K562 (cell line): ENCODE measurements around the gene HDAC9. TPM values are rescaled to one million over a fixed set of nuclear protein-coding genes. Genes with fewer than 3 reads are reported as not detected.

Experiments used
- ATAC-seq: fragments of 200-7000 bp; cut with Tn5 transposase; 3 replicates; pipeline ENCODE4 v1.9.1; 2020; ENCODE audit warnings: moderate library complexity
- BruUV-seq: library from RNA; stranded (reverse); fragments of 400-500 nt; replicated peaks from 2 replicates; lab custom pipeline; 2021; lab: Mats Ljungman, UMichigan
- CTCF ChIA-PET: fragments of 300-600 bp; formaldehyde crosslinking; extraction: SDS; loops from one replicate; lab custom pipeline; 2021; ENCODE audit warnings: low intra/inter-chr PET ratio; lab: Yijun Ruan, JAX
- POLR2A ChIA-PET: fragments of 300-600, 350-650 bp; sonication (Branson Sonifier 250); formaldehyde crosslinking; extraction: SDS; loops from one replicate; lab custom pipeline; 2021; ENCODE audit warnings: antibody characterized with exemption, inconsistent platforms; lab: Yijun Ruan, JAX
- DNase-seq, 4 experiments: peaks; one replicate each; pipeline versions ENCODE4 v3.0.0 to v3.0.0-alpha.2; 2011 to 2018; ENCODE audit warnings: low spot score in 3 of 4, mixed read lengths in 3 of 4; ENCODE audit errors: extremely low read depth in 1 of 4
- FAIRE-seq: peaks from 2 replicates; lab custom pipeline; 2011; peaks lifted over from hg19 to GRCh38; lab: Jason Lieb, UNC
- H2AFZ ChIP-seq: 2 replicates; pipeline ENCODE4 v1.6.0; 2011; ENCODE audit warnings: low read depth, low read length, control low read depth, inconsistent platforms
- H3K27ac ChIP-seq: fragments of 200-600 bp; 3 replicates; pipeline ENCODE4 v1.8.0; 2011; ENCODE audit warnings: low read depth, mild to moderate bottlenecking, control low read depth, inconsistent platforms, low read length, moderate library complexity, mixed read lengths; ENCODE audit errors: extremely low read depth
- H3K27me3 ChIP-seq, 2 experiments: fragments of 300-600 bp in 1 of 2; 2 replicates in 1 of 2; 3 replicates in 1 of 2; pipeline versions ENCODE4 v1.6.0 to v1.8.0; 2011; ENCODE audit warnings: inconsistent platforms in 2 of 2, low read length in 2 of 2, mild to moderate bottlenecking in 1 of 2, mixed read lengths in 1 of 2, moderate library complexity in 1 of 2; ENCODE audit not compliant: control insufficient read depth in 2 of 2, insufficient read depth in 2 of 2
- H3K36me3 ChIP-seq: fragments of 300-600 bp; 3 replicates; pipeline ENCODE4 v1.8.0; 2011; ENCODE audit warnings: mild to moderate bottlenecking, low read length, inconsistent platforms; ENCODE audit not compliant: control insufficient read depth, insufficient read depth
- H3K4me1 ChIP-seq, 2 experiments: fragments of 200-600 bp in 1 of 2; replicated peaks in 1 of 2; 2 replicates in 1 of 2; 3 replicates in 1 of 2; pipeline versions ENCODE4 v1.5.1 to v1.8.0; 2011; ENCODE audit warnings: inconsistent platforms in 2 of 2, low read length in 2 of 2, mild to moderate bottlenecking in 1 of 2, mixed read lengths in 1 of 2, moderate library complexity in 1 of 2; ENCODE audit not compliant: control insufficient read depth in 2 of 2, insufficient read depth in 2 of 2
- H3K4me2 ChIP-seq: 2 replicates; pipeline ENCODE4 v1.6.1; 2011; ENCODE audit warnings: low read length, control low read depth, inconsistent platforms, mixed read lengths; ENCODE audit not compliant: insufficient read depth
- H3K4me3 ChIP-seq: fragments of 200-600 bp; sonication (generic), shearing (Covaris generic); 2 replicates; pipeline ENCODE4 v1.5.1; 2016; ENCODE audit warnings: control low read depth, inconsistent platforms
- H3K79me2 ChIP-seq: fragments of 200-600 bp; 3 replicates; pipeline ENCODE4 v1.8.0; 2011; ENCODE audit warnings: low read length, inconsistent platforms; ENCODE audit not compliant: control insufficient read depth, insufficient read depth
- H3K9ac ChIP-seq, 2 experiments: 2 replicates each; pipeline versions ENCODE4 v1.6.0 to v1.6.1; 2011; ENCODE audit warnings: low read depth in 2 of 2, low read length in 2 of 2, control low read depth in 1 of 2, inconsistent platforms in 1 of 2, mild to moderate bottlenecking in 1 of 2, mixed read lengths in 1 of 2; ENCODE audit not compliant: insufficient read depth in 1 of 2
- H3K9me1 ChIP-seq: one replicate; pipeline ENCODE4 v1.6.0; 2011; ENCODE audit warnings: inconsistent platforms, mild to moderate bottlenecking, low read length, moderate library complexity; ENCODE audit not compliant: control insufficient read depth, insufficient read depth
- H3K9me3 ChIP-seq: replicated peaks from 2 replicates; pipeline ENCODE4 v1.5.1; 2011; ENCODE audit warnings: low read depth, low read length, inconsistent platforms; ENCODE audit not compliant: control insufficient read depth, insufficient read depth
- H4K20me1 ChIP-seq: replicated peaks from 2 replicates; pipeline ENCODE4 v1.6.1; 2011; ENCODE audit warnings: low read length, inconsistent platforms, mixed read lengths; ENCODE audit not compliant: control insufficient read depth, insufficient read depth
- ELF2 ChIP-seq: fragments of 250-450 bp; sonication (Bioruptor Pico); IDR thresholded peaks from 2 replicates; pipeline ENCODE4 v1.5.0; 2021; ENCODE audit warnings: mild to moderate bottlenecking
- GATA2 ChIP-seq: sonication (generic); formaldehyde crosslinking; IDR thresholded peaks from 2 replicates; pipeline ENCODE4 v1.4.0; 2020; ENCODE audit warnings: mild to moderate bottlenecking, missing genetic modification reagents
- HNRNPLL ChIP-seq: fragments of 200-400 bp; formaldehyde crosslinking; IDR thresholded peaks from 2 replicates; pipeline ENCODE4 v1.6.1; 2017; ENCODE audit warnings: low read length, low read depth, mild to moderate bottlenecking; ENCODE audit not compliant: poor library complexity, severe bottlenecking
- NCOA1 ChIP-seq: fragments of 450-650 bp; IDR thresholded peaks from 2 replicates; pipeline ENCODE4 v1.6.1; 2016; ENCODE audit warnings: low read depth
- PHB ChIP-seq: fragments of 250-450 bp; sonication (Bioruptor Pico); IDR thresholded peaks from 2 replicates; pipeline ENCODE4 v1.5.0; 2021
- RFX1 ChIP-seq: fragments of 450-650 bp; IDR thresholded peaks from 2 replicates; pipeline ENCODE4 v1.6.1; 2016; ENCODE audit warnings: mild to moderate bottlenecking, moderate library complexity
- SRF ChIP-seq, 2 experiments: fragments of 250-450, 450-650 bp in 1 of 2; sonication (Bioruptor Pico) in 1 of 2; sonication (generic) in 1 of 2; formaldehyde crosslinking; IDR thresholded peaks; 2 replicates each; pipeline versions ENCODE4 v1.5.0 to v1.5.1; 2020 to 2022; ENCODE audit warnings: mild to moderate bottlenecking in 1 of 2, missing genetic modification reagents in 1 of 2
- ZNF316 ChIP-seq: fragments of 450-650 bp; IDR thresholded peaks from 2 replicates; pipeline ENCODE4 v1.6.1; 2016
- WGBS: fragments of 100-300 bp; shearing (Covaris generic); methylation state at CpG from one replicate; pipeline ENCODE4 v1.1.6; 2016; ENCODE audit warnings: low coverage, mixed read lengths; ENCODE audit not compliant: insufficient coverage; ENCODE audit errors: missing lambda C conversion rate; 5-methylcytosine and 5-hydroxymethylcytosine counted together
- in situ Hi-C: fragments of 300-500 bp; cut with MboI; formaldehyde crosslinking; loops from 4 replicates; pipeline ENCODE4 v1.15.0; 2018; ENCODE audit warnings: inconsistent platforms, mixed read lengths
- intact Hi-C: fragments of 100-400 bp; cut with micrococcal nuclease; formaldehyde crosslinking; loops from 2 replicates; pipeline ENCODE4 v1.14.2; 2022
- polyA plus RNA-seq, 8 experiments: library from polyadenylated mRNA; depleted of rRNA in 4 of 8; stranded (reverse) in 5 of 8; unstranded in 3 of 8; fragments of >200 nt; fragmentation: Nextera tagmentation in 2 of 8; fragmentation: Illumina TruSeq in 1 of 8; extraction: Ambion mirVana in 2 of 8; extraction: Trizol in 1 of 8; gene quantifications; 2 replicates each; pipeline versions ENCODE4 v1.2.1 to v1.2.3, GENCODE V29; 2011 to 2014; ENCODE audit warnings: inconsistent platforms in 1 of 8, missing spikeins in 1 of 8
- total RNA-seq, 7 experiments: library from RNA; depleted of rRNA in 6 of 7; stranded (reverse); fragments of >200 nt in 6 of 7; fragmentation: Illumina TruSeq in 2 of 7; extraction: Trizol in 2 of 7; gene quantifications; 2 replicates each; pipeline versions ENCODE4 v1.2.1 to v1.2.3, GENCODE V29; 2011 to 2021; ENCODE audit warnings: low replicate concordance in 1 of 7
- TF ChIP-seq, protein P1 (sequence below), 3 experiments: IDR thresholded peaks in 2 of 3; conservative IDR thresholded peaks in 1 of 3; 2 replicates each; pipeline ENCODE4 v1.5.1; 2011 to 2012; ENCODE audit warnings: low read length in 3 of 3, mild to moderate bottlenecking in 3 of 3, control low read depth in 2 of 3, improper control_type of control experiment in 1 of 3, inconsistent platforms in 1 of 3, low read depth in 1 of 3, mixed read lengths in 1 of 3, moderate library complexity in 1 of 3; ENCODE audit not compliant: insufficient read depth in 2 of 3

The HDAC9 gene
- total and polyA plus RNA-seq, 9 of the 15 experiments (the other 6 are each of a cell fraction or from before 2014, with no cell fraction given): 0.08 to 0.91 (median 0.33) TPM

DNA sequence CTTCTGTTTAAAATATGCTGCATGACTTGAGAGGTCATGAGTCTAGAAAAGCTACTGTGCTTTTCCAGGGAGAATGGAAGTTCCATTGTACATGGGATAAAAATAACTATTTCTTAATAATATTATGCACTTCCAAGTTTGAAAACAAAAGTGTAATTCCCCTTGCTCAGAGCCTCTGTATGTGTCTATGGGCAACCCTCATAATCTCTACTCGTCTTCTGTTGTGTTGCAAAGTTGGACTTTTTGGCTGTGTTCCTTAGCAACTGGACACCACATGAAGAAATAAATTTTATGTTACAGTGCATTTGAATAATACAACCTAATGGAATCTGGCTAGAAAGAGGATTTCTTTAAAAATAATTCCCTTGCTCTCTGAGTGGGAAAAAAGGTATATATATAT lies 379.3 kb downstream of the HDAC9 start (continued):
- TF ChIP-seq HNRNPLL (no peak), SRF (CRISPR knock-in tag; IDR thresholded peaks at IDR 0.05) (no peak), ELF2 (CRISPR knock-in tag) (no peak), PHB (no peak)
- TF ChIP-seq, protein P1, sequence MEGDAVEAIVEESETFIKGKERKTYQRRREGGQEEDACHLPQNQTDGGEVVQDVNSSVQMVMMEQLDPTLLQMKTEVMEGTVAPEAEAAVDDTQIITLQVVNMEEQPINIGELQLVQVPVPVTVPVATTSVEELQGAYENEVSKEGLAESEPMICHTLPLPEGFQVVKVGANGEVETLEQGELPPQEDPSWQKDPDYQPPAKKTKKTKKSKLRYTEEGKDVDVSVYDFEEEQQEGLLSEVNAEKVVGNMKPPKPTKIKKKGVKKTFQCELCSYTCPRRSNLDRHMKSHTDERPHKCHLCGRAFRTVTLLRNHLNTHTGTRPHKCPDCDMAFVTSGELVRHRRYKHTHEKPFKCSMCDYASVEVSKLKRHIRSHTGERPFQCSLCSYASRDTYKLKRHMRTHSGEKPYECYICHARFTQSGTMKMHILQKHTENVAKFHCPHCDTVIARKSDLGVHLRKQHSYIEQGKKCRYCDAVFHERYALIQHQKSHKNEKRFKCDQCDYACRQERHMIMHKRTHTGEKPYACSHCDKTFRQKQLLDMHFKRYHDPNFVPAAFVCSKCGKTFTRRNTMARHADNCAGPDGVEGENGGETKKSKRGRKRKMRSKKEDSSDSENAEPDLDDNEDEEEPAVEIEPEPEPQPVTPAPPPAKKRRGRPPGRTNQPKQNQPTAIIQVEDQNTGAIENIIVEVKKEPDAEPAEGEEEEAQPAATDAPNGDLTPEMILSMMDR (IDR thresholded peaks at IDR 0.05 in 2 of 3, conservative IDR thresholded peaks at IDR 0.05 in 1 of 3; ENCODE audit: insufficient read depth in 2 of 3, low read depth in 1 of 3, low read length in 3 of 3): no peak

DNA sequence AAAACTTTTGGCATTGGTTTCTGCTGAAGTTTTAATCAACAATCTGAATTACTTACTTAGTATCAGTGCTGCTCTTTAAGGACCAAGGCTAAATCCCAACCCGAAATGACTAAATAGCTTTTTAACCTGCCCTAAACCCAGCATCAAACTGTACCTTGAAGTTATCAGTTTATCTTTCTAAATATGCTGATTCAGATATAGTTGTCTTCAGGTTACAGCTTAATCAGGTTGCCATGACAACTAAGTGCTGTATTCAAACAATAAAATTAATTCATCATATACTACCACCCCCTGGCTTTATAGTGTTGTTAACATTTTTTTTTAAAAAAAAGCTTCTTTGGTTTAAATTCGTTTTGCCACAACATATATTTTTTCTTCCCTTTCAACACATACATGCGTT lies 382.3 kb downstream of the HDAC9 start:
- Histone ChIP-seq H3K36me3 (no peaks in the 10 kb centered on the region), H3K4me3 (no peak overlapping the region), H3K9ac (no peak overlapping the region), H2AFZ (no peak overlapping the region), H3K4me1 (no peaks in the 10 kb centered on the region), H3K4me2 (no peak overlapping the region), H4K20me1 (no peaks in the 10 kb centered on the region), H3K79me2 (no peaks in the 10 kb centered on the region), H3K27ac (no peak overlapping the region), H3K9me1 (no peaks in the 10 kb centered on the region), H3K9me3 (no peaks in the 10 kb centered on the region), H3K27me3 (no peaks in the 10 kb centered on the region)
- TF ChIP-seq RFX1: peak; percentile 55
- TF ChIP-seq NCOA1: no peak
- TF ChIP-seq ZNF316: peak; percentile 36; the same call in 1 of the 2 replicates
- TF ChIP-seq GATA2 (CRISPR knock-in tag): no peak
- ChIA-PET CTCF (no interaction called here), POLR2A (no interaction called here)
- intact Hi-C loops: no loop called here
- WGBS: 0% methylated on average over 3 of the region's 3 CpGs
- in situ Hi-C loops: no loop called here
- no TSS peak for BruUV-seq
- FAIRE-seq (no peak), ATAC-seq (no peak), DNase-seq (no peak)
